Measurements from ENCODE around the gene CRB1.

CRB1 gene

DNA sequence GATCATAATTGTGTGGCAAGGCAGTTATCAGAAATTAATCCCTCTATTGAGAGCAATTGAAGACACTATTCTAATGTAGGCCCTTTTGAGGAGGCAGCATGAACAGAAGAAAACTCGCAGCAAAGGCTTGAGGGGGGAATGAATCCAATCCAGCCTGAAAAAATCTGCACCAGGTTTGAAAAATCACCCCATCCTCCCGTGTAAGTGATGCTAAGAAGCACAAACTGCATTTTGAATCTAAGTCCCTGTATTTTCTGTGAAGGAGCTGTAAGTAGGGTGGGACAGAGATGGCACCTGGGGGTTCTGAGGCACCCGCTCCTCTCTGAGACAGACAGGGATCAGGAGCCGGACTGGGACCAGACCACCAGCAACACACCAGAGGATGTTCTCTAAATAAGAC is at the start of gene CRB1:
Gene CRB1, plus strand, starts transcription at position 241 of the 400 bp plus-strand sequence. CDS start 161 bp downstream, outside the sequence.
- no peaks in the 10 kb centered on the region for H4K20me1 ChIP-seq (ENCODE audit: control insufficient read depth, insufficient read depth, low read depth, low read length)
- no peak within 1 kb of the TSS for H3K4me2 ChIP-seq (ENCODE audit: low read length)
- TF ChIP-seq EZH2phosphoT487 (IDR thresholded peaks at IDR 0.05; ENCODE audit: borderline replicate concordance, low read length) = no peak
- TF ChIP-seq, protein P1, sequence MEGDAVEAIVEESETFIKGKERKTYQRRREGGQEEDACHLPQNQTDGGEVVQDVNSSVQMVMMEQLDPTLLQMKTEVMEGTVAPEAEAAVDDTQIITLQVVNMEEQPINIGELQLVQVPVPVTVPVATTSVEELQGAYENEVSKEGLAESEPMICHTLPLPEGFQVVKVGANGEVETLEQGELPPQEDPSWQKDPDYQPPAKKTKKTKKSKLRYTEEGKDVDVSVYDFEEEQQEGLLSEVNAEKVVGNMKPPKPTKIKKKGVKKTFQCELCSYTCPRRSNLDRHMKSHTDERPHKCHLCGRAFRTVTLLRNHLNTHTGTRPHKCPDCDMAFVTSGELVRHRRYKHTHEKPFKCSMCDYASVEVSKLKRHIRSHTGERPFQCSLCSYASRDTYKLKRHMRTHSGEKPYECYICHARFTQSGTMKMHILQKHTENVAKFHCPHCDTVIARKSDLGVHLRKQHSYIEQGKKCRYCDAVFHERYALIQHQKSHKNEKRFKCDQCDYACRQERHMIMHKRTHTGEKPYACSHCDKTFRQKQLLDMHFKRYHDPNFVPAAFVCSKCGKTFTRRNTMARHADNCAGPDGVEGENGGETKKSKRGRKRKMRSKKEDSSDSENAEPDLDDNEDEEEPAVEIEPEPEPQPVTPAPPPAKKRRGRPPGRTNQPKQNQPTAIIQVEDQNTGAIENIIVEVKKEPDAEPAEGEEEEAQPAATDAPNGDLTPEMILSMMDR (IDR thresholded peaks at IDR 0.05; ENCODE audit: low read depth, low read length, poor library complexity, severe bottlenecking) = no peak
- H3K9me3 ChIP-seq (ENCODE audit: control insufficient read depth, insufficient read depth, low read length) = no peaks in the 10 kb centered on the region
- H3K4me3 ChIP-seq (ENCODE audit: low read length) = no peak within 1 kb of the TSS
- H3K36me3 ChIP-seq (ENCODE audit: control insufficient read depth, low read length) = no peaks in the 10 kb centered on the region
- H3K27ac ChIP-seq (ENCODE audit: low read depth, low read length) = no peak within 1 kb of the TSS
- no peaks in the 10 kb centered on the region for H3F3A ChIP-seq (ENCODE audit: control insufficient read depth, insufficient read depth)
- H3K79me2 ChIP-seq (ENCODE audit: control insufficient read depth, low read length) = no peaks in the 10 kb centered on the region
- H3K27me3 ChIP-seq (ENCODE audit: control insufficient read depth, low read length) = no peaks in the 10 kb centered on the region
- H3K9me2 ChIP-seq (replicated peaks; ENCODE audit: control insufficient read depth, low read length) = no peaks in the 10 kb centered on the region
- no peaks in the 10 kb centered on the region for H3K4me1 ChIP-seq (ENCODE audit: control insufficient read depth, low read length)

DNA sequence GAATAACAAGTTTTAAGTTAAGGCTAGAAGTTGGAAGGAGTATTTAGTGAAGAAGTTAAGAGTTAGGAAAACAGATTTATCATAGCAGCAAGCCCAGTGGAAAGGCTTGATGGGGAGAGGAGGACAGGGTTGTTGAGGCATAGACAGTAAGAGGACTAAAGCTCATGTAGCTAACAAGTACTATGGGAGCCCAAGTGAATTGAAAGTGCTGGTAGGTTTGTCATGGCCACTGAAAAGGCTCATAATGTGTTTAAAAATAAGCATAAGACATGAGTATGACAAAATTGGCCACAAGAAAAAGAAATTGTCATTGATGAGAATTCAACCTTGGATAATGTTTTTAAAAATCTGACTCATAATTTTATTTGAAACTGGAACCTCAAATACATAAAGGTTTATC is 49.2 kb upstream of the CRB1 start:
- H3K79me2 ChIP-seq (ENCODE audit: control insufficient read depth, low read length) = no peaks in the 10 kb centered on the region
- peaks cover 10% of the 10 kb centered on the region for H3K4me1 ChIP-seq (ENCODE audit: control insufficient read depth, low read length)
- H3K4me2 ChIP-seq (ENCODE audit: low read length) = no peak overlapping the region
- H3K36me3 ChIP-seq (ENCODE audit: control insufficient read depth, low read length) = no peaks in the 10 kb centered on the region
- H3K27me3 ChIP-seq (ENCODE audit: control insufficient read depth, low read length) = no peaks in the 10 kb centered on the region
- TF ChIP-seq, protein P1 (IDR thresholded peaks at IDR 0.05; ENCODE audit: low read depth, low read length, poor library complexity, severe bottlenecking) = no peak
- no peak for TF ChIP-seq EZH2phosphoT487 (IDR thresholded peaks at IDR 0.05; ENCODE audit: borderline replicate concordance, low read length)
- H3K9me2 ChIP-seq (replicated peaks; ENCODE audit: control insufficient read depth, low read length) = no peaks in the 10 kb centered on the region
- no peaks in the 10 kb centered on the region for H4K20me1 ChIP-seq (ENCODE audit: control insufficient read depth, insufficient read depth, low read depth, low read length)
- no peak overlapping the region for H3K27ac ChIP-seq (ENCODE audit: low read depth, low read length)
- H3K9me3 ChIP-seq (ENCODE audit: control insufficient read depth, insufficient read depth, low read length) = no peaks in the 10 kb centered on the region
- no peak overlapping the region for H3K4me3 ChIP-seq (ENCODE audit: low read length)
- H3F3A ChIP-seq (ENCODE audit: control insufficient read depth, insufficient read depth) = no peaks in the 10 kb centered on the region

- TF ChIP-seq, protein P1 (IDR thresholded peaks at IDR 0.05; ENCODE audit: low read depth, low read length, poor library complexity, severe bottlenecking) = no peak
- no peak for TF ChIP-seq EZH2phosphoT487 (IDR thresholded peaks at IDR 0.05; ENCODE audit: borderline replicate concordance, low read length)
- Histone ChIP-seq H3K9me3 (ENCODE audit: control insufficient read depth, insufficient read depth, low read length) (no peaks in the 10 kb centered on the region), H3K79me2 (ENCODE audit: control insufficient read depth, low read length) (no peaks in the 10 kb centered on the region), H3K9me2 (replicated peaks; ENCODE audit: control insufficient read depth, low read length) (no peaks in the 10 kb centered on the region), H3K4me1 (ENCODE audit: control insufficient read depth, low read length) (peaks cover 16% of the 10 kb centered on the region), H3K4me3 (ENCODE audit: low read length) (no peak overlapping the region), H4K20me1 (ENCODE audit: control insufficient read depth, insufficient read depth, low read depth, low read length) (no peaks in the 10 kb centered on the region), H3K27ac (ENCODE audit: low read depth, low read length) (no peak overlapping the region), H3K27me3 (ENCODE audit: control insufficient read depth, low read length) (no peaks in the 10 kb centered on the region), H3K4me2 (ENCODE audit: low read length) (no peak overlapping the region), H3K36me3 (ENCODE audit: control insufficient read depth, low read length) (no peaks in the 10 kb centered on the region), H3F3A (ENCODE audit: control insufficient read depth, insufficient read depth) (no peaks in the 10 kb centered on the region)
These were observed 45.9 kb upstream of the CRB1 start for GRCh38 chr1:197222025-197222685.

Measured in DOHH2 (cell line).